Activated CD8-positive, alpha-beta T cell treated with anti-CD3 and anti-CD28 coated beads for 36 hours (primary cell): ENCODE measurements around the gene IRF1. TPM values are rescaled to one million over a fixed set of nuclear protein-coding genes. Genes with fewer than 3 reads are reported as not detected.
A peak's percentile ranks its signal among the peaks of the same experiment; 100 is the strongest.

Experiments
- ATAC-seq: fragments of 200-7000 bp; cut with Tn5 transposase; one replicate; pipeline ENCODE4 v1.10.0; 2021; ENCODE audit warnings: mild to moderate bottlenecking, moderate library complexity
- CTCF ChIA-PET: fragments of 350-600 bp; sonication (Branson Sonifier 250); formaldehyde crosslinking; loops from one replicate; lab custom pipeline; 2021; ENCODE audit warnings: antibody characterized with exemption; lab: Charles Lee
- POLR2A ChIA-PET: fragments of 350-600 bp; sonication (Branson Sonifier 250); formaldehyde crosslinking; loops from one replicate; lab custom pipeline; 2021; ENCODE audit warnings: antibody characterized with exemption; lab: Charles Lee
- DNase-seq: peaks from one replicate; pipeline ENCODE4 v3.0.0-alpha.2; 2020
- H3K27ac Mint-ChIP-seq: one replicate; pipeline ENCODE4 v1.8.0; 2021; ENCODE audit warnings: mild to moderate bottlenecking, mixed read lengths
- H3K27me3 Mint-ChIP-seq: one replicate; pipeline ENCODE4 v1.8.0; 2021; ENCODE audit warnings: mixed read lengths
- H3K36me3 Mint-ChIP-seq: one replicate; pipeline ENCODE4 v1.8.0; 2021; ENCODE audit warnings: low read depth, mixed read lengths
- H3K4me1 Mint-ChIP-seq: one replicate; pipeline ENCODE4 v1.8.0; 2021; ENCODE audit warnings: low read depth, mixed read lengths
- H3K4me3 Mint-ChIP-seq: one replicate; pipeline ENCODE4 v1.8.0; 2021; ENCODE audit warnings: mild to moderate bottlenecking, moderate library complexity, mixed read lengths
- H3K9me3 Mint-ChIP-seq: one replicate; pipeline ENCODE4 v1.8.0; 2021; ENCODE audit warnings: mixed read lengths
- intact Hi-C: fragments of 100-400 bp; cut with micrococcal nuclease; formaldehyde crosslinking; loops from one replicate; pipeline ENCODE4 v1.10.0; 2022
- total RNA-seq, 2 experiments: library from RNA; stranded (reverse); gene quantifications; one replicate each; pipeline ENCODE4 v1.2.3, GENCODE V29; 2021
- TF ChIP-seq, protein P1 (sequence below): fragments of 200-600 bp; IDR thresholded peaks from one replicate; pipeline ENCODE4 v1.8.0; 2022; ENCODE audit warnings: antibody characterized with exemption, mild to moderate bottlenecking

Gene IRF1
- total RNA-seq, 2 experiments from 2014 or later, result 121 to 128 TPM

DNA sequence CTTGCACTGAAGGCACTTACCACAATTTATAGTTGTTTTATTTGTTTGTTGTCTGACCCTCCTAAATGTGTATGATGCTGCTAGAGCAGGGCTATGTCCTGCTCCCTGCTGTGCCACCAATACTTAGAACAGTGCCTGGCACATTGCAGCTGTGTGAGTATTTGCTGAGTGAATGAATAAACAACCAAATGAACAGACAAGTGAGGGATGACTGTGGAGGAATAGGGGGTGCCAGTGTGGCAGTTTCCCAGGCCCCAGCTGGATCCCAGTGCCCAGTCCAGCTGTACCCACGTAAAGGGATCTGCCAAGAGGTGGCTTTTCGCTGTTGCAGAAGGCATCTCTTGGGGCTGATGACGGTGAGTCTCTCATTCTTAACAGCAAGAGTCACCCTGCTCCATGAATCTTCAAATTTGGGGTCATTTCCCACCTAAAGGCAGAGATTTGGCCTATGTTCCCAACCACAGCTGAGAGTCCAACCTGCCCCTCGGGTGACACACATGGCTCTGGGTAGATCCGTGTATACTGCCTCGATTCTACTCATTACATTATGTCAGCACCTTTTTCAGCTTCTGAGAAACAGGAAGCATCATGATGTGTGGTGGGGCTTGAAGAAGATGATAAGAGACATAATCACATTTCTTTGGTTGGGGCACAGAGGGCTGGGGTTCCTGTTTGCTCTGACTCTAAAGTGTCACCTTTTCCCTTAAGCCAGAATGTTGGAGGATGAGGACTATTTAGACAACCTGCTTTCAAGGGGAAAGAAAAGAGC lies 38.5 kb upstream of the IRF1 start:
- peak; percentile 64 for ATAC-seq
- peak overlapping the region; percentile 35 for H3K27ac Mint-ChIP-seq
- no peak overlapping the region for H3K4me3 Mint-ChIP-seq
- H3K36me3 Mint-ChIP-seq, result peaks cover 1% of the 10 kb centered on the region
- peaks cover 46% of the 10 kb centered on the region for H3K4me1 Mint-ChIP-seq
- ChIA-PET CTCF (interaction anchor here (1.2 to 5.6 kb wide), 7 partner anchors 9 to 300 kb away, joined by 3 to 62 read pairs (median 31); no protein-coding TSS in a partner anchor), POLR2A (interaction anchor here (0.6 to 1.2 kb wide), 3 partner anchors 13 to 39 kb away, joined by 3 to 4 read pairs (median 3); partner anchors contain the start of genes IRF1 and RAD50)
- TF ChIP-seq, protein P1, sequence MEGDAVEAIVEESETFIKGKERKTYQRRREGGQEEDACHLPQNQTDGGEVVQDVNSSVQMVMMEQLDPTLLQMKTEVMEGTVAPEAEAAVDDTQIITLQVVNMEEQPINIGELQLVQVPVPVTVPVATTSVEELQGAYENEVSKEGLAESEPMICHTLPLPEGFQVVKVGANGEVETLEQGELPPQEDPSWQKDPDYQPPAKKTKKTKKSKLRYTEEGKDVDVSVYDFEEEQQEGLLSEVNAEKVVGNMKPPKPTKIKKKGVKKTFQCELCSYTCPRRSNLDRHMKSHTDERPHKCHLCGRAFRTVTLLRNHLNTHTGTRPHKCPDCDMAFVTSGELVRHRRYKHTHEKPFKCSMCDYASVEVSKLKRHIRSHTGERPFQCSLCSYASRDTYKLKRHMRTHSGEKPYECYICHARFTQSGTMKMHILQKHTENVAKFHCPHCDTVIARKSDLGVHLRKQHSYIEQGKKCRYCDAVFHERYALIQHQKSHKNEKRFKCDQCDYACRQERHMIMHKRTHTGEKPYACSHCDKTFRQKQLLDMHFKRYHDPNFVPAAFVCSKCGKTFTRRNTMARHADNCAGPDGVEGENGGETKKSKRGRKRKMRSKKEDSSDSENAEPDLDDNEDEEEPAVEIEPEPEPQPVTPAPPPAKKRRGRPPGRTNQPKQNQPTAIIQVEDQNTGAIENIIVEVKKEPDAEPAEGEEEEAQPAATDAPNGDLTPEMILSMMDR, result no peak
- intact Hi-C loops, result loop anchor here (5.0 to 10.0 kb wide), 3 partner anchors 93 to 186 kb away; no protein-coding TSS in a partner anchor
- peaks cover 2% of the 10 kb centered on the region for H3K27me3 Mint-ChIP-seq
- no peaks in the 10 kb centered on the region for H3K9me3 Mint-ChIP-seq
- peak; percentile 38 for DNase-seq

DNA sequence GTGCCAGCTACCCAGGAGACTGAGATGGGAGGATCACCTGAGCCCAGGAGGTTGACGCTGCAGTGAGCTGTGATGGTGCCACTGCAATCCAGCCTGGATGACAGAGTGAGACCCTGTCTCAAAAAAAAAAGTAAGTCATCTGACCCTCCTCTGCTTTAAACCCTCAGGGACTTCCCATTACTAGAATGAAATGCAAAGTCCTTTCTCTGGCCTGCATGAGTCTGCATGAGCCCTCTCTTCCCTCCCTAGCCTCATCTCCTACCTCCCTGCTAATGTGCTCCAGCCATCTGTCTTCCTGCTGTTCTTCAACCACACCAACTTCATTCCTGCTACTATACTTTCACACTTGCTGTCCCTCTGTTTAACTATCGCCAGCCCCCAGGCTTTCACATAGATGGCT lies 37.4 kb upstream of the IRF1 start:
- ATAC-seq (no peak), DNase-seq (no peak)
- TF ChIP-seq, protein P1, result no peak
- Mint-ChIP-seq H3K36me3 (peaks cover 1% of the 10 kb centered on the region), H3K9me3 (no peaks in the 10 kb centered on the region), H3K4me1 (peaks cover 46% of the 10 kb centered on the region), H3K4me3 (no peak overlapping the region), H3K27me3 (peaks cover 2% of the 10 kb centered on the region), H3K27ac (no peak overlapping the region)
- ChIA-PET CTCF (interaction anchor here (0.9 to 5.6 kb wide), 25 partner anchors 10 to 355 kb away, joined by 3 to 62 read pairs (median 8); no protein-coding TSS in a partner anchor), POLR2A (interaction anchor here (0.6 kb wide), 1 partner anchor 29 kb away, joined by 4 read pairs; the partner anchor contains the start of gene RAD50)
- intact Hi-C loops, result loop anchor here (5.0 to 10.0 kb wide), 3 partner anchors 94 to 187 kb away; no protein-coding TSS in a partner anchor

DNA sequence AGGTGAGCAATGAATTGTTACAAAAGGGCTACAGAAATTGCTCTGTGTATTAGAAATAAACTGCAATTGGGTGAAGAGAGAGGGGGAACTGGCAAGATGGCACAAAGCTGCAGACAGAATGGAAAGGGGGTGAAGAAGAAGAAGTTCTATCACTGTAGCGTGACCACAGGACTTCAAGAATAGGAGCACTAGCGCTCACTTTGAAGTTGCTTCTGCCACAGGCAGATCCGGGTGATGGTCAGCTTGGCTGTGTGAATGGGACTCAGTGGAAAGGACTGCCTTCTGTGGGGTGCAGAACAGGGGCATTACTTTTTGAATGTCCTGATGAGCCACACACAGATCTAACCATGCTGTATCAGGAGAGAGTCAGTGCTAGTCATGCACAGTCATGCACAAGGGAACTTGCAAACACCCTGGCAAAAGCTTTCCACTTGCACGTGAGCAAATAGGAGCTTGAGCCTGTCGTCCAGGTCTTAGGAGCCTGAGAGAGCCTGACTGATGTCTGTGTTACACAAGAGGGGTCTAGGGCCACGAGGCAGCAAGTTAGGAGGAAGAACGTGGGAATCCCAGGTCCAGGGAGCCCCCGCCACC lies 36.5 kb upstream of the IRF1 start:
- TF ChIP-seq, protein P1, result peak; percentile 33
- Mint-ChIP-seq H3K9me3 (no peaks in the 10 kb centered on the region), H3K4me1 (peaks cover 46% of the 10 kb centered on the region), H3K27me3 (peaks cover 2% of the 10 kb centered on the region), H3K36me3 (peaks cover 1% of the 10 kb centered on the region), H3K27ac (no peak overlapping the region), H3K4me3 (no peak overlapping the region)
- no peak for ATAC-seq
- intact Hi-C loops, result loop anchor here (1.0 to 10.0 kb wide), 4 partner anchors 95 to 293 kb away; no protein-coding TSS in a partner anchor
- DNase-seq, result no peak
- CTCF ChIA-PET, result interaction anchor here (0.6 to 5.6 kb wide), 53 partner anchors 11 to 498 kb away, joined by 3 to 62 read pairs (median 5); partner anchors contain the start of genes RAD50 and SOWAHA
- POLR2A ChIA-PET, result interaction anchor here (0.5 to 1.7 kb wide), 3 partner anchors 225 to 615 kb away, joined by 3 to 4 read pairs (median 4); no protein-coding TSS in a partner anchor

DNA sequence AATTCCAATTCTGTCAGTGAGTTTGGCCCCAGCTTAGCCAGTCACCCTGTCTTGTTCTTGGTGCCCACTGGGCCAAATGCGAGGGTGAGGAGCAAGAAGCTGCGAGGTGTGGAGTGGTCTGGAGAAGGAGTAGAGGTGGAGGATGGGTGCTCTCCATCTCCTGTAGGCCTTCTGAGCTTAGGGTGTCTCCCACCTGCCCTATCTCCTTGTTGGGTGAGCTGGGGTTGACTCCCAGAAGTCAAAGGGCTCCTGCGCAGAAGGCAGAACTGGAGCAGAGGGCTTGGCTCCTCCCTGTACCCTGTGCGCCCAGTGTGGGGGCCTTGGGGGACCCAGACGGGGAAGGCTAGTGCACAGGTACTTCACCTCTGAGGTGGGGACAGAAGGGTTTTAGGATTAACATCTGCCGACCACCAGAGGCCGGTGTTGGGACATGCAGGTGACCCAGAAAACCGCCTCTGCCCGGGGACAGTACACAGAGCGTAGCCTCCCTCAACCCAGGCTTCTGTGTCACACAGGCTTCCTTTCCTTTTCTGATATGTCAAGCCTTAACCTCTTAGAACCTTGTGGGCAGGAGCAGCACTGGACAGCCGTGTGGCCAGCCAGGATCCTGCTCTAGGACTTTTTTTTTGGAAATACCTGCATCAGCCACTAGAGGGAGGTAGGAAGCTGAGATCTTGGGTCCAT lies 35.9 kb upstream of the IRF1 start:
- POLR2A ChIA-PET, result interaction anchor here (0.5 to 1.7 kb wide), 5 partner anchors 59 to 614 kb away, joined by 3 to 4 read pairs (median 4); no protein-coding TSS in a partner anchor
- Mint-ChIP-seq H3K4me1 (peaks cover 42% of the 10 kb centered on the region), H3K27me3 (peaks cover 2% of the 10 kb centered on the region), H3K9me3 (no peaks in the 10 kb centered on the region), H3K27ac (peak overlapping the region; percentile 51), H3K36me3 (peaks cover 1% of the 10 kb centered on the region), H3K4me3 (no peak overlapping the region)
- intact Hi-C loops, result loop anchor here (1.0 to 10.0 kb wide), 4 partner anchors 96 to 294 kb away; no protein-coding TSS in a partner anchor
- CTCF ChIA-PET, result interaction anchor here (0.7 to 5.6 kb wide), 59 partner anchors 11 to 498 kb away, joined by 3 to 62 read pairs (median 5); partner anchors contain the start of genes CCNI2, KIF3A, RAD50 and SOWAHA
- peak; percentile 57 for ATAC-seq
- TF ChIP-seq, protein P1, result peak; percentile 98
- DNase-seq, result peak; percentile 57
